D721Med (cell line): ENCODE results near the gene ST6GAL1.
A peak's percentile ranks its signal among the peaks of the same experiment; 100 is the strongest.
"Not testable (repeated sequence)": the region's sequence is repeated elsewhere in the genome, so short reads cannot be mapped to it uniquely, and the experiment has no call there.

Experiments
- DNase-seq: peaks from one replicate; pipeline ENCODE4 v3.0.0; 2011; ENCODE audit warnings: low spot score; ENCODE audit not compliant: insufficient read length
- FAIRE-seq: peaks from 2 replicates; lab custom pipeline; 2011; peaks lifted over from hg19 to GRCh38; lab: Jason Lieb, UNC
- CTCF ChIP-seq: IDR thresholded peaks from 2 replicates; pipeline ENCODE4 v1.5.1; 2012; ENCODE audit warnings: mild to moderate bottlenecking, control low read depth; ENCODE audit not compliant: insufficient read depth; ENCODE audit errors: missing control alignments

The ST6GAL1 gene, protein sequence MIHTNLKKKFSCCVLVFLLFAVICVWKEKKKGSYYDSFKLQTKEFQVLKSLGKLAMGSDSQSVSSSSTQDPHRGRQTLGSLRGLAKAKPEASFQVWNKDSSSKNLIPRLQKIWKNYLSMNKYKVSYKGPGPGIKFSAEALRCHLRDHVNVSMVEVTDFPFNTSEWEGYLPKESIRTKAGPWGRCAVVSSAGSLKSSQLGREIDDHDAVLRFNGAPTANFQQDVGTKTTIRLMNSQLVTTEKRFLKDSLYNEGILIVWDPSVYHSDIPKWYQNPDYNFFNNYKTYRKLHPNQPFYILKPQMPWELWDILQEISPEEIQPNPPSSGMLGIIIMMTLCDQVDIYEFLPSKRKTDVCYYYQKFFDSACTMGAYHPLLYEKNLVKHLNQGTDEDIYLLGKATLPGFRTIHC

GRCh38 chr3:186930143-186930640 lies at the start of gene ST6GAL1:
Gene ST6GAL1, plus strand, starts transcription at chr3:186930526. Its CDS starts 112,178 bp downstream, at chr3:187042704.
- peak; percentile 20 for TF ChIP-seq CTCF
- no peak for FAIRE-seq
- DNase-seq: no peak

GRCh38 chr3:186882150-186882524 lies 48.2 kb upstream of the ST6GAL1 start:
- FAIRE-seq (no peak), DNase-seq (no peak)
- no peak for TF ChIP-seq CTCF

GRCh38 chr3:186882881-186883685 lies 47.2 kb upstream of the ST6GAL1 start:
- no peak for TF ChIP-seq CTCF
- DNase-seq (no peak), FAIRE-seq (no peak)

DNA sequence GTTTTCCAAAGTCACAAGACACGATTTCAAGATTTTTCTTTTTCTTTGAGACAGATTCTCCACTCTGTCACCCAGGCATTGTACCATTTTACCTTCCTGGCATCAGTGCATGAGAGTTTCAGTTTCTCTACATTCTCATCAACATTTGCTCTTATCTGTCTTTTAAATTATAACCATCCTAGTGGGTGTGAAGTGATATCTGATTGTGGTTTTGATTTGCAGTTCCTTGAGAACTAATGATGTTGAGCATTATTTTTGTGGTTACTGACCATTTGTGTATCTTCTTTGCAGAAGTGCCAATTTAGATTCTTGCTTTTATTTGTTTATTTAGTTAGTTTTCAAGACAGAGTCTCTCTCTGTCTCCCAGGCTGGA lies 46.7 kb upstream of the ST6GAL1 start:
- FAIRE-seq (no peak), DNase-seq (no peak)
- TF ChIP-seq CTCF: no peak

- DNase-seq, FAIRE-seq: not testable (repeated sequence)
Measured at GRCh38 chr3:186884868-186885267, 45.5 kb upstream of the ST6GAL1 start.

DNA sequence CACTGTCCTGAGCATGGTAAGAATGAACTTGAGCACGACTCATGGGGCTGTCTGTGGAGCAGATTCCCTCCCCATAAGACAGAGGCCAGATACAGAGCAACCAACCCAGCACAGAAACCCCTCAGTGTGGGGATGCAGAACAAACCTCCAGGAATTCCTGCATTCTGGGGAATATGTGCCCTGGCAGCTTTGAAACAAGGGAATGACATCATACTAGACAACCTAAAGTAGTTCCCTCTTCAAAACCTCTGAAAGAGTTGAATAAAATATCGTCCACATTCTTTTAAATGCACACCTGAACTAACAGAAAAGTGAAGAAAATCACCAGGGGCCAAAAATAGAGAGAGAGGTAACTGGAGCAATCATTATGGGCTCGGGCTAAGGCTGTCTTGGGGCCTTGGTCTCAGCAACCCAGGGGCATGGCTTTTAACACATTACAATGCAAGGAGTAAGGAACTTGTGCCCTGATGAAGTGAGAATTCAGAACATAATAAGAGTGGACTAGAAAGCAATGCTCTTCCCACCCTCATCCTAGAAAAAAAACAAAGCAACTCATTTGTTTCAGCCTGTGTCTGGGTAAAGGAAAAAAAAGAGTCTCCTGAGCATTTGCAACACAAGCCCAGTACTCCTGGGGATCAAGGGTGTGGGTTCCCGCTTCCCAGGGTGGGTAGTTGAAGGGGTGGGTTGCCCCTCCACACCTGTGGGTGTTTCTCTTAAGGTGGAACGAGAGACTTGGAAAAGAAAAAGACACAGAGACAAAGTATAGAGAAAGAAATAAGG lies 43.9 kb upstream of the ST6GAL1 start:
- no peak for FAIRE-seq
- no peak for DNase-seq
- no peak for TF ChIP-seq CTCF

DNA sequence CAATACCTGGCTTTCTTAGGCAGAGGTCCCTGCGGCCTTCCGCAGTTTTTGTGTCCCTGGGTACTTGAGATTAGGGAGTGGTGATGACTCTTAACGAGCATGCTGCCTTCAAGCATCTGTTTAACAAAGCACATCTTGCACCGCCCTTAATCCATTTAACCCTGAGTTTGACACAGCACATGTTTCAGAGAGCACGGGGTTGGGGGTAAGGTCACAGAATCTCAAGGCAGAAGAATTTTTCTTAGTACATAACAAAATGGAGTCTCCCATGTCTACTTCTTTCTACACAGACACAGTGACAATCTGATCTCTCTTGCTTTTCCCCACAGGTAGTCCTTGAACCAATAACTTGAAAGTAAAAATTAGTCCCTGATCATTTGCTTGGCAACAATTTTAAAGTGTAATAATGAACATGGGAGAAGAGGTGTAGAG lies 42.8 kb upstream of the ST6GAL1 start:
- not testable (repeated sequence) for DNase-seq, FAIRE-seq
